Endothelial cell of umbilical vein (primary cell): ENCODE measurements around the gene CFAP57. TPM values are rescaled to one million over a fixed set of nuclear protein-coding genes. Genes with fewer than 3 reads are reported as not detected.

ENCODE experiments used
- BruUV-seq: library from RNA; stranded (reverse); fragments of 400-500 nt; replicated peaks from 2 replicates; lab custom pipeline; 2021; lab: Mats Ljungman, UMichigan
- CTCF ChIA-PET: fragments of 300-600, 350-600 bp; sonication (Branson Sonifier 250); formaldehyde crosslinking; loops from one replicate; lab custom pipeline; 2021; ENCODE audit warnings: antibody characterized with exemption, inconsistent platforms; lab: Charles Lee
- POLR2A ChIA-PET: fragments of 300-600, 350-600 bp; sonication (Branson Sonifier 250); formaldehyde crosslinking; loops from one replicate; lab custom pipeline; 2021; ENCODE audit warnings: antibody characterized with exemption, inconsistent platforms; lab: Charles Lee
- DNase-seq: peaks from one replicate; pipeline ENCODE4 v3.0.0-alpha.2; 2011; ENCODE audit warnings: low read depth, low spot score
- FAIRE-seq: peaks from 2 replicates; lab custom pipeline; 2011; peaks lifted over from hg19 to GRCh38; lab: Jason Lieb, UNC
- H2AFZ ChIP-seq: 2 replicates; pipeline ENCODE4 v1.6.0; 2012; ENCODE audit warnings: low read depth, low read length, control low read depth, inconsistent platforms
- H3K27ac ChIP-seq: 2 replicates; pipeline ENCODE4 v1.5.1; 2011; ENCODE audit warnings: low read depth, mild to moderate bottlenecking, control low read depth, low read length, moderate library complexity; ENCODE audit not compliant: insufficient read depth
- H3K27me3 ChIP-seq, 2 experiments: 2 replicates each; pipeline versions ENCODE4 v1.6.0 to v1.6.1; 2011; ENCODE audit warnings: low read length in 2 of 2, mixed read lengths in 1 of 2; ENCODE audit not compliant: control insufficient read depth in 2 of 2, insufficient read depth in 2 of 2
- H3K36me3 ChIP-seq, 2 experiments: 2 replicates in 1 of 2; 3 replicates in 1 of 2; pipeline ENCODE4 v1.5.1; 2011; ENCODE audit warnings: low read length in 2 of 2, mild to moderate bottlenecking in 1 of 2, moderate library complexity in 1 of 2; ENCODE audit not compliant: control insufficient read depth in 2 of 2, insufficient read depth in 2 of 2; ENCODE audit errors: extremely low read depth in 1 of 2
- H3K4me1 ChIP-seq: 3 replicates; pipeline ENCODE4 v1.5.1; 2011; ENCODE audit warnings: mild to moderate bottlenecking, low read length; ENCODE audit not compliant: control insufficient read depth, insufficient read depth; ENCODE audit errors: extremely low read depth
- H3K4me2 ChIP-seq: 2 replicates; pipeline ENCODE4 v1.6.1; 2011; ENCODE audit warnings: low read length, control low read depth, mixed read lengths; ENCODE audit not compliant: insufficient read depth
- H3K4me3 ChIP-seq, 3 experiments: fragments of 200-600 bp in 1 of 3; sonication (generic), shearing (Covaris generic) in 1 of 3; replicated peaks in 1 of 3; 2 replicates each; pipeline ENCODE4 v1.5.1; 2011 to 2016; ENCODE audit warnings: control low read depth in 3 of 3, low read length in 3 of 3, mild to moderate bottlenecking in 2 of 3, inconsistent platforms in 1 of 3, low read depth in 1 of 3, moderate library complexity in 1 of 3; ENCODE audit not compliant: insufficient read depth in 1 of 3
- H3K79me2 ChIP-seq: 2 replicates; pipeline ENCODE4 v1.6.0; 2012; ENCODE audit warnings: low read length, inconsistent platforms; ENCODE audit not compliant: control insufficient read depth, insufficient read depth
- H3K9ac ChIP-seq: replicated peaks from 2 replicates; pipeline ENCODE3; 2011; ENCODE audit warnings: low read length, control low read depth; ENCODE audit not compliant: insufficient read depth; ENCODE audit errors: extremely low read depth
- H3K9me1 ChIP-seq: replicated peaks from 3 replicates; pipeline ENCODE4 v1.6.0; 2011; ENCODE audit warnings: mild to moderate bottlenecking, low read length; ENCODE audit not compliant: control insufficient read depth, insufficient read depth; ENCODE audit errors: extremely low read depth
- H3K9me3 ChIP-seq: replicated peaks from 2 replicates; pipeline ENCODE4 v1.5.1; 2012; ENCODE audit warnings: low read length, inconsistent platforms; ENCODE audit not compliant: control insufficient read depth, insufficient read depth
- H4K20me1 ChIP-seq: replicated peaks from 2 replicates; pipeline ENCODE3; 2011; ENCODE audit warnings: mild to moderate bottlenecking, low read length; ENCODE audit not compliant: control insufficient read depth, insufficient read depth; ENCODE audit errors: extremely low read depth
- CTCF ChIP-seq, 2 donors: IDR thresholded peaks; 1 replicate in 1 of 2; 2 replicates in 1 of 2; pipeline ENCODE4 v1.5.1; 2011; ENCODE audit warnings: low read length in 2 of 2, mild to moderate bottlenecking in 2 of 2, moderate library complexity in 2 of 2, control low read depth in 1 of 2, inconsistent platforms in 1 of 2, low read depth in 1 of 2; ENCODE audit not compliant: insufficient read depth in 1 of 2; ENCODE audit errors: extremely low read depth in 1 of 2
- EZH2 ChIP-seq: IDR thresholded peaks from 2 replicates; pipeline ENCODE4 v1.6.1; 2012; ENCODE audit warnings: borderline replicate concordance, low read depth, mild to moderate bottlenecking, moderate library complexity, low read length, inconsistent platforms; ENCODE audit not compliant: severe bottlenecking
- FOS ChIP-seq: IDR thresholded peaks from 2 replicates; pipeline ENCODE4 v1.6.1; 2011; ENCODE audit warnings: mild to moderate bottlenecking, low read length, moderate library complexity, borderline replicate concordance; ENCODE audit not compliant: insufficient read depth
- GATA2 ChIP-seq: IDR thresholded peaks from 2 replicates; pipeline ENCODE4 v1.7.0; 2011; ENCODE audit warnings: low read depth, mild to moderate bottlenecking, moderate library complexity, mixed read lengths, low read length; ENCODE audit not compliant: insufficient read length, insufficient read depth
- JUN ChIP-seq: IDR thresholded peaks from 2 replicates; pipeline ENCODE4 v1.6.1; 2011; ENCODE audit warnings: borderline replicate concordance, low read depth; ENCODE audit not compliant: insufficient read length, insufficient read depth
- MAX ChIP-seq: IDR thresholded peaks from 2 replicates; pipeline ENCODE4 v1.6.1; 2011; ENCODE audit not compliant: insufficient read depth, insufficient read length
- MYC ChIP-seq: IDR thresholded peaks from one replicate; pipeline ENCODE4 v1.6.1; 2011; ENCODE audit warnings: mild to moderate bottlenecking, low read depth, low read length
- POLR2A ChIP-seq: IDR thresholded peaks from 2 replicates; pipeline ENCODE4 v1.6.1; 2012; ENCODE audit warnings: low read depth, mild to moderate bottlenecking, control low read depth, low read length
- POLR2AphosphoS5 ChIP-seq: IDR thresholded peaks from 2 replicates; pipeline ENCODE4 v1.6.1; 2012; ENCODE audit warnings: low read depth, mild to moderate bottlenecking, control low read depth, low read length, moderate library complexity; ENCODE audit not compliant: insufficient read depth
- dilution Hi-C: fragments of 300-500 bp; cut with MboI; formaldehyde crosslinking; loops from one replicate; pipeline ENCODE4 v1.15.0; 2019; ENCODE audit warnings: low sequenced_read_pairs; ENCODE audit not compliant: extremely low pct_ligation_motif_present
- intact Hi-C: fragments of 100-400 bp; cut with micrococcal nuclease; formaldehyde crosslinking; loops from one replicate; pipeline ENCODE4 v1.10.0; 2022
- polyA plus RNA-seq, 4 experiments: library from polyadenylated mRNA; depleted of rRNA in 3 of 4; stranded (reverse) in 3 of 4; unstranded in 1 of 4; fragments of >200 nt; gene quantifications; 2 replicates each; pipeline versions ENCODE4 v1.2.1 to v1.2.3, GENCODE V29; 2011 to 2012; ENCODE audit warnings: missing spikeins in 1 of 4
- total RNA-seq: library from RNA; stranded (reverse); gene quantifications from 2 replicates; pipeline ENCODE4 v1.2.3, GENCODE V29; 2021

Gene CFAP57
- total and polyA plus RNA-seq, 2 donors (not counting 3 experiments of a cell fraction or from before 2014, with no cell fraction given): 0.88 to 0.91 TPM

GRCh38 chr1:43286115-43286514, 114.0 kb downstream of the CFAP57 start:
- Histone ChIP-seq H3K9ac (no peak overlapping the region), H2AFZ (no peak overlapping the region), H3K4me3 (no peak overlapping the region), H3K4me2 (no peak overlapping the region), H3K9me3 (no peaks in the 10 kb centered on the region), H3K27ac (no peak overlapping the region), H3K79me2 (no peaks in the 10 kb centered on the region), H3K27me3 (peaks cover 2 to 5% of the 10 kb centered on the region in 2 experiments), H4K20me1 (no peaks in the 10 kb centered on the region), H3K36me3 (no peaks in the 10 kb centered on the region), H3K4me1 (no peaks in the 10 kb centered on the region), H3K9me1 (no peaks in the 10 kb centered on the region)
- TF ChIP-seq POLR2A (no peak), CTCF (IDR thresholded peaks at IDR 0.05; ENCODE audit: extremely low read depth in 1 of 2, insufficient read depth in 1 of 2, low read depth in 1 of 2, low read length in 2 of 2) (no peak), JUN (no peak), MYC (no peak), POLR2AphosphoS5 (no peak)
- no peak for FAIRE-seq
- no peak for DNase-seq
- dilution Hi-C loops: no loop called here
- POLR2A ChIA-PET: interaction anchor here (0.5 to 0.7 kb wide), 2 partner anchors 40 to 50 kb away, joined by 5 read pairs; no protein-coding TSS in a partner anchor
- intact Hi-C loops: no loop called here
- no TSS peak for BruUV-seq
- CTCF ChIA-PET: no interaction called here

- intact Hi-C loops: no loop called here
- Histone ChIP-seq H3K36me3 (no peaks in the 10 kb centered on the region), H2AFZ (no peak overlapping the region), H3K4me1 (no peaks in the 10 kb centered on the region), H3K79me2 (no peaks in the 10 kb centered on the region), H3K27ac (no peak overlapping the region), H3K9me1 (no peaks in the 10 kb centered on the region), H3K9ac (no peak overlapping the region), H3K4me3 (no peak overlapping the region), H3K4me2 (no peak overlapping the region), H3K27me3 (peaks cover 2 to 5% of the 10 kb centered on the region in 2 experiments), H3K9me3 (no peaks in the 10 kb centered on the region), H4K20me1 (no peaks in the 10 kb centered on the region)
- ChIA-PET POLR2A (interaction anchor here (0.7 kb wide), 1 partner anchor 51 kb away, joined by 5 read pairs; no protein-coding TSS in a partner anchor), CTCF (no interaction called here)
- TF ChIP-seq GATA2 (no peak), FOS (no peak), MYC (no peak), EZH2 (no peak), MAX (no peak), CTCF (IDR thresholded peaks at IDR 0.05; ENCODE audit: extremely low read depth in 1 of 2, insufficient read depth in 1 of 2, low read depth in 1 of 2, low read length in 2 of 2) (no peak), POLR2AphosphoS5 (no peak), POLR2A (no peak), JUN (no peak)
- FAIRE-seq (no peak), DNase-seq (no peak)
- no TSS peak for BruUV-seq
- dilution Hi-C loops: no loop called here
Observed at GRCh38 chr1:43286533-43286932, 114.4 kb downstream of the CFAP57 start.
